ENCODE data around the gene JAK2.

JAK2 gene

DNA sequence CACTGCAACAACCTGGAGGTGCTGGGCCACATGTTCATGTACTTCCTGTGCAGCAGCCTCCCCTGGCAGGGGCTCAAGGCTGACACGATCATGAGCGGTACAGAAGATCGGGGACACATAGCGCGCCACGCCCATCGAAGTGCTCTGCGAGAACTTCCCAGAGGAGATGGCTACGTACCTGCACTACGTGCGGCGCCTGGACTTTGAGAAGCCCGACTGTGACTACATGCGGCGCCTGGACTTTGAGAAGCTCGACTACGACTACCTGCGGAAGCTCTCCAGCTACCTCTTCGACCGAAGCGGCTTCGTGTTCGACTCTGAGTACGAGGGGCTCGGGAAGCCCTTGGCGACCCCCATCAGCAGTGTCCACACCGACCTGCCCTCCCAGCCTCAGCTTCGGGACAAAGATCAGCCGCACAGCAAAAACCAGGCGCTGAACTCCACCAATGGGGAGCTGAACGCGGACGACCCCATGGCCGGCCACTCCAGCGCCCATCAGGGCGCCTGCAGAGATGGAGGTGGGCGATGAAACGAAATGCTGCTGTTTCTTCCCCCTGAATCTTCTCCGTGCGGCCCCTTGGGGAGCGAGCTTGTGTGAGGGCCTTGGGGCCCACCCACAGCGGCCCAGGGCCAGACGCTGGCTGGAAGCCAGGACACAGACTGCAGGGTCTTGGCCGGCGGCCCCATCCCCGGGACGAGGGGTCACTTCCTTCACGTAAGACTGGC, 56.5 kb downstream of the JAK2 start:
- DNase-seq (ENCODE audit: low read depth, low spot score) = no peak

DNA sequence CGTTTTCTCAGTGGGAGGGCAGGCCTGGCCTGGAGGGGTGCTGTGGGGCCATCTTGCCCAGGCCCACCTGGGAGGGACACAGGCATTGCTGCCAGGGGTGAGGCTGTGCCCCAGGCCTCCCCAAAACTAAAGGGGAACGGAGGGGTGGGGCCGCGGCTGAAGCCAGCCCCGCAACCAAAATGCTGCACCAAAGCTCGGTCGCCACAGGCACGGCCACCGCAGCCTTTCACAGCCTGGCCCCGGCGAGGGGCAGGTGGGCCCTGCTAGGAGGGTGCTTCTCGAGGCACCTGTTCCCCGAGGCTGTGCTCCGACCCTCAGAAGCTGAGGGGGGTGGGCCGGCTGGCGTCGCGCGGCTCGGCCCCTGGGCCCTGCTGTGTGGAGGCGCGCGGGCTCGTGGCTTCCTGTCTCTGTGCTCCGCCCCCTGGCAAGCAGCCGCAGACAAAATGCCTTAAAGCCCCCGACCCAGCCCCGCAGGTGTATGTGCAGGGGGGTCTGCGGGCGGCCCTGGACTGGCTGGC, 57.6 kb downstream of the JAK2 start:
- Histone ChIP-seq H3K9ac (ENCODE audit: insufficient read length, low read depth) (no peak overlapping the region), H3K27me3 (ENCODE audit: insufficient read depth, insufficient read length) (no peaks in the 10 kb centered on the region)

More for the DNA sequence above, 56.5 kb downstream of the JAK2 start:
- H3K27me3 ChIP-seq (ENCODE audit: insufficient read depth, insufficient read length) = no peaks in the 10 kb centered on the region
- TF ChIP-seq SUZ12 (IDR thresholded peaks at IDR 0.05; ENCODE audit: extremely low read depth, insufficient read depth, insufficient read length) = no peak
- no peak for TF ChIP-seq YY1 (IDR thresholded peaks at IDR 0.05; ENCODE audit: insufficient read depth, insufficient read length)
- no peak for TF ChIP-seq ZNF274 (IDR thresholded peaks at IDR 0.05; ENCODE audit: low read depth, low read length)
- H3K4me1 ChIP-seq (ENCODE audit: insufficient read depth, insufficient read length) = no peaks in the 10 kb centered on the region
- H3K9me3 ChIP-seq (ENCODE audit: insufficient read depth, low read length) = peaks cover 11% of the 10 kb centered on the region; the same call in 1 of the 2 replicates
- H3K4me3 ChIP-seq (ENCODE audit: insufficient read length, low read depth) = no peak overlapping the region
- H3K36me3 ChIP-seq (ENCODE audit: insufficient read depth, insufficient read length, low read length) = peaks cover 8% of the 10 kb centered on the region
- H3K9ac ChIP-seq (ENCODE audit: insufficient read length, low read depth) = no peak overlapping the region

DNA sequence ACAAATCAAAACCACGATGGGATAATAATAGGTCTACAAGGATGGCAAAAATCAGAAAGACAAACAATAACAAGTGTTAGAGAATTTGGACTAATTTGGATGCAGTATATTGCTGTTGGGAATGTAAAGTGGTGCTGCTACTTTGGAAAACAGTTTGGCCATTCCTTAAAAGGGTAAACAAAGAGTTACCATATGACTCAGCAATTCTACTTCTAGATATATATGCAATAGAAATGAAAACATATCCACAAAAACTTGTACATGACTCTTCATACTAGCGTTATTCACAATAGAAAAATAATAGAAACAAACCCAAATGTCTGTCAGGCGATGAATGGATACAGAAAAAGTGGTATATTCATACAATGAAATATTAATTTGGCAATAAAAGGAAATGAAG, 58.3 kb downstream of the JAK2 start:
- no peak overlapping the region for H3K4me3 ChIP-seq (ENCODE audit: insufficient read length, low read depth)
- H3K9me3 ChIP-seq (ENCODE audit: insufficient read depth, low read length) = peaks cover 11% of the 10 kb centered on the region; the same call in 1 of the 2 replicates
- DNase-seq (ENCODE audit: low read depth, low spot score) = no peak
- TF ChIP-seq ZNF274 (IDR thresholded peaks at IDR 0.05; ENCODE audit: low read depth, low read length) (no peak), SUZ12 (IDR thresholded peaks at IDR 0.05; ENCODE audit: extremely low read depth, insufficient read depth, insufficient read length) (no peak), YY1 (IDR thresholded peaks at IDR 0.05; ENCODE audit: insufficient read depth, insufficient read length) (no peak)
- H3K27me3 ChIP-seq (ENCODE audit: insufficient read depth, insufficient read length) = no peaks in the 10 kb centered on the region
- H3K4me1 ChIP-seq (ENCODE audit: insufficient read depth, insufficient read length) = no peaks in the 10 kb centered on the region
- peaks cover 8% of the 10 kb centered on the region for H3K36me3 ChIP-seq (ENCODE audit: insufficient read depth, insufficient read length, low read length)
- H3K9ac ChIP-seq (ENCODE audit: insufficient read length, low read depth) = no peak overlapping the region

More for the DNA sequence above, 57.6 kb downstream of the JAK2 start:
- no peak overlapping the region for H3K4me3 ChIP-seq (ENCODE audit: insufficient read length, low read depth)
- H3K36me3 ChIP-seq (ENCODE audit: insufficient read depth, insufficient read length, low read length) = peaks cover 8% of the 10 kb centered on the region
- H3K9me3 ChIP-seq (ENCODE audit: insufficient read depth, low read length) = peaks cover 11% of the 10 kb centered on the region; the same call in 1 of the 2 replicates
- no peak for TF ChIP-seq SUZ12 (IDR thresholded peaks at IDR 0.05; ENCODE audit: extremely low read depth, insufficient read depth, insufficient read length)
- TF ChIP-seq YY1 (IDR thresholded peaks at IDR 0.05; ENCODE audit: insufficient read depth, insufficient read length) = no peak
- no peak for TF ChIP-seq ZNF274 (IDR thresholded peaks at IDR 0.05; ENCODE audit: low read depth, low read length)
- H3K4me1 ChIP-seq (ENCODE audit: insufficient read depth, insufficient read length) = no peaks in the 10 kb centered on the region
- DNase-seq (ENCODE audit: low read depth, low spot score) = no peak

DNA sequence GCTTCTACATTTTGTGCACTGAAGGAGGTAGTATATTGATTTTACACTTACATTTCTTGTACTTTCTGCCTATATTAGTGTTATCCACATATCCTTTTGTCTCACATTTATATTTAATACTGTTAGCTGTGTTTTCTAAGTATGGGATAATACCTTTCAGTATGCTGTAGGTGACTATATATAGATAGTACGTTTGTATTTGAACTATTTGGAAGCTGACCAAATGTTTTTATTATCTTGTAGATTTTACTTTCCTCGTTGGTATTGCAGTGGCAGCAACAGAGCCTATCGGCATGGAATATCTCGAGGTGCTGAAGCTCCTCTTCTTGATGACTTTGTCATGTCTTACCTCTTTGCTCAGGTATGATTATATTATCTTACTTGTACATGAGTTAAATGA, 59.1 kb downstream of the JAK2 start:
- TF ChIP-seq ZNF274 (IDR thresholded peaks at IDR 0.05; ENCODE audit: low read depth, low read length) = no peak
- no peak for TF ChIP-seq YY1 (IDR thresholded peaks at IDR 0.05; ENCODE audit: insufficient read depth, insufficient read length)
- TF ChIP-seq SUZ12 (IDR thresholded peaks at IDR 0.05; ENCODE audit: extremely low read depth, insufficient read depth, insufficient read length) = no peak
- peaks cover 8% of the 10 kb centered on the region for H3K36me3 ChIP-seq (ENCODE audit: insufficient read depth, insufficient read length, low read length)
- no peak for DNase-seq (ENCODE audit: low read depth, low spot score)

DNA sequence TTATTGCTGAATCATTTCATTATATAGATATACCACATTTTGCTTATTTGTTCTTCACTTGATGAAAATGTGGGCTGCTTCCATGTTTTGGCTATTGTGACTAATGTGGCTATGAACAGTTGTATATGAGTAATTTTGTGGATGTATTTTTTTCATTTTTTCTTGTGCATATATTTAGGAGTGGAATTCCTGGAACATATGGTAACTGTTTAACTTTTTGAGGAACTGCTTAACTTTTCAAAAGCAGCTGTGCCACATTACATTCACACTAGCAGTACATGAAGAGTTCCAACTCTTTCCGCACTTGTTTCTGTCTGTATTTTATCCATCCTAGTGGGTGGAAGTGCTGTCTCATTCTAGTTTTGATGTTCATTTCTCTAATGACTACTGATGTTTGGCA, 67.8 kb downstream of the JAK2 start:
- H3K27me3 ChIP-seq (ENCODE audit: insufficient read depth, insufficient read length) = no peaks in the 10 kb centered on the region
- no peak for DNase-seq (ENCODE audit: low read depth, low spot score)
- no peaks in the 10 kb centered on the region for H3K4me1 ChIP-seq (ENCODE audit: insufficient read depth, insufficient read length)
- TF ChIP-seq SUZ12 (IDR thresholded peaks at IDR 0.05; ENCODE audit: extremely low read depth, insufficient read depth, insufficient read length) = no peak
- TF ChIP-seq YY1 (IDR thresholded peaks at IDR 0.05; ENCODE audit: insufficient read depth, insufficient read length) = no peak
- no peak for TF ChIP-seq ZNF274 (IDR thresholded peaks at IDR 0.05; ENCODE audit: low read depth, low read length)
- peaks cover 9% of the 10 kb centered on the region for H3K36me3 ChIP-seq (ENCODE audit: insufficient read depth, insufficient read length, low read length)
- H3K9me3 ChIP-seq (ENCODE audit: insufficient read depth, low read length) = no peaks in the 10 kb centered on the region
- no peak overlapping the region for H3K9ac ChIP-seq (ENCODE audit: insufficient read length, low read depth)
- no peak overlapping the region for H3K4me3 ChIP-seq (ENCODE audit: insufficient read length, low read depth)

More for the DNA sequence above, 59.1 kb downstream of the JAK2 start:
- Histone ChIP-seq H3K4me3 (ENCODE audit: insufficient read length, low read depth) (no peak overlapping the region), H3K27me3 (ENCODE audit: insufficient read depth, insufficient read length) (no peaks in the 10 kb centered on the region), H3K4me1 (ENCODE audit: insufficient read depth, insufficient read length) (no peaks in the 10 kb centered on the region), H3K9ac (ENCODE audit: insufficient read length, low read depth) (no peak overlapping the region), H3K9me3 (ENCODE audit: insufficient read depth, low read length) (peaks cover 11% of the 10 kb centered on the region; the same call in 1 of the 2 replicates)

DNA sequence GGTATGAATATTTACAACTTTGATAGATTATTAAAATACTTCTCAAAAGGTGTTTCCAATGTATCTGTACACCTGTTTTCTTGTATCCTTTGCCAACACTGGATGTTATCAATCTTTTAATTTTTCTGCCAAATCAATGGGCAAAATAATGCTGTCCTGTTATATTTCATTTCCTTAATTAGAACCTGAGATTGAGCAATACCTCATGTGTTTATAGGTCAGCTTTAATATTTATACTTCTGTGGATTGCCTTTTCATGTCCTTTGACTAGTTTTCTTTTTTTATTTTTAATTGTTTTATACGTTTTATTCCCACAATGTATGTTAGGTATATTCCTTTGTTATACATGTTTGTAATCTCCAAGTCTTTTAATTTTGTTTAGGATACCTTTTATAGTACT, 77.6 kb downstream of the JAK2 start:
- H3K27me3 ChIP-seq (ENCODE audit: insufficient read depth, insufficient read length) = no peaks in the 10 kb centered on the region
- H3K9ac ChIP-seq (ENCODE audit: insufficient read length, low read depth) = no peak overlapping the region
- H3K36me3 ChIP-seq (ENCODE audit: insufficient read depth, insufficient read length, low read length) = no peaks in the 10 kb centered on the region
- H3K9me3 ChIP-seq (ENCODE audit: insufficient read depth, low read length) = no peaks in the 10 kb centered on the region
- TF ChIP-seq SUZ12 (IDR thresholded peaks at IDR 0.05; ENCODE audit: extremely low read depth, insufficient read depth, insufficient read length) (no peak), YY1 (IDR thresholded peaks at IDR 0.05; ENCODE audit: insufficient read depth, insufficient read length) (no peak)
- no peak for DNase-seq (ENCODE audit: low read depth, low spot score)
- no peaks in the 10 kb centered on the region for H3K4me1 ChIP-seq (ENCODE audit: insufficient read depth, insufficient read length)
- H3K4me3 ChIP-seq (ENCODE audit: insufficient read length, low read depth) = no peak overlapping the region

DNA sequence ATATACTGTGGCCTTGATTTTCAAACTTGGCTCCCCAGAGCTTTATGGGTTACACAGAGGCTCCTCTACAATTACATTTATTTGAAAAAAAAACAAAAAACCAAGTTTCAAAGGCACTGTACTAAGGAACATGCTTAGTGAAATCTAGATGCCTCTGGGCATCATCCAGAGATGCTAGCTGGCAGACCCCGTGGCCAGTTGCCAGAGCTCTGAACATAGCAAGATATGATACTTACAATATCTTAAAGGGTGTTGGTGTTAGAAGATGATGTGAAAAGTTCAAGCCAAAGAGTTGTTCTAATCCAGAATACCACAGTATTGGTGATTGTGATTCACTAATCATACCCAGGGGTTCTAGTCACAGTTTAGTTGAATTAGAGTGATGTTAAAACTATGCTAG, 87.8 kb downstream of the JAK2 start:
- no peak for DNase-seq (ENCODE audit: low read depth, low spot score)
- no peak overlapping the region for H3K4me3 ChIP-seq (ENCODE audit: insufficient read length, low read depth)
- H3K36me3 ChIP-seq (ENCODE audit: insufficient read depth, insufficient read length, low read length) = no peaks in the 10 kb centered on the region
- H3K27me3 ChIP-seq (ENCODE audit: insufficient read depth, insufficient read length) = no peaks in the 10 kb centered on the region
- no peak for TF ChIP-seq SUZ12 (IDR thresholded peaks at IDR 0.05; ENCODE audit: extremely low read depth, insufficient read depth, insufficient read length)
- no peak for TF ChIP-seq YY1 (IDR thresholded peaks at IDR 0.05; ENCODE audit: insufficient read depth, insufficient read length)
- no peak for TF ChIP-seq ZNF274 (IDR thresholded peaks at IDR 0.05; ENCODE audit: low read depth, low read length)
- no peak overlapping the region for H3K9ac ChIP-seq (ENCODE audit: insufficient read length, low read depth)
- no peaks in the 10 kb centered on the region for H3K4me1 ChIP-seq (ENCODE audit: insufficient read depth, insufficient read length)
- no peaks in the 10 kb centered on the region for H3K9me3 ChIP-seq (ENCODE audit: insufficient read depth, low read length)
